HepG2 (cell line): Measurements from ENCODE around the gene RP2. TPM values are rescaled to one million over a fixed set of nuclear protein-coding genes. Genes with fewer than 3 reads are reported as not detected.

Experiments
- ARID5B ChIP-seq: IDR thresholded peaks from 2 replicates; pipeline ENCODE4 v1.4.0; 2020; ENCODE audit warnings: mild to moderate bottlenecking, missing genetic modification reagents
- CEBPB ChIP-seq: IDR thresholded peaks from 2 replicates; pipeline ENCODE4 v1.6.1; 2011; ENCODE audit warnings: low read depth, low read length, improper control_type of control experiment, borderline replicate concordance
- CEBPG ChIP-seq: IDR thresholded peaks from 2 replicates; pipeline ENCODE4 v1.6.1; 2016
- EEA1 ChIP-seq: sonication (generic); formaldehyde crosslinking; IDR thresholded peaks from 2 replicates; pipeline ENCODE4 v1.5.1; 2020; ENCODE audit warnings: mild to moderate bottlenecking, missing genetic modification reagents, borderline replicate concordance
- ESRRA ChIP-seq: sonication (generic); formaldehyde crosslinking; IDR thresholded peaks from 2 replicates; pipeline ENCODE4 v1.5.1; 2020; ENCODE audit warnings: mild to moderate bottlenecking, low read depth, missing genetic modification reagents
- MLXIP ChIP-seq: sonication (generic); formaldehyde crosslinking; IDR thresholded peaks from 2 replicates; pipeline ENCODE4 v1.9.0; 2021; ENCODE audit warnings: missing genetic modification reagents, borderline replicate concordance
- PPARG ChIP-seq: conservative IDR thresholded peaks from 2 replicates; pipeline ENCODE4 v1.6.1; 2016; ENCODE audit warnings: missing biosample characterization, missing genetic modification reagents
- SALL1 ChIP-seq: sonication (generic); formaldehyde crosslinking; IDR thresholded peaks from 2 replicates; pipeline ENCODE4 v1.8.0; 2022; ENCODE audit warnings: mild to moderate bottlenecking, missing genetic modification reagents
- SAP130 ChIP-seq: IDR thresholded peaks from 2 replicates; pipeline ENCODE4 v1.6.1; 2016; ENCODE audit warnings: low read depth
- TBX2 ChIP-seq: sonication (generic); formaldehyde crosslinking; IDR thresholded peaks from 2 replicates; pipeline ENCODE4 v1.5.0; 2020; ENCODE audit warnings: missing genetic modification reagents, mild to moderate bottlenecking, borderline replicate concordance
- TOE1 ChIP-seq: sonication (generic); formaldehyde crosslinking; IDR thresholded peaks from 2 replicates; pipeline ENCODE4 v1.4.0; 2020; ENCODE audit warnings: mild to moderate bottlenecking, missing genetic modification reagents
- TRIM24 ChIP-seq: sonication (generic); formaldehyde crosslinking; IDR thresholded peaks from 2 replicates; pipeline ENCODE4 v1.8.0; 2022; ENCODE audit warnings: mild to moderate bottlenecking, missing genetic modification reagents
- YEATS4 ChIP-seq: sonication (generic); formaldehyde crosslinking; IDR thresholded peaks from 2 replicates; pipeline ENCODE4 v1.4.0; 2020; ENCODE audit warnings: missing genetic modification reagents, borderline replicate concordance
- ZFP36L2 ChIP-seq: sonication (generic); formaldehyde crosslinking; IDR thresholded peaks from 2 replicates; pipeline ENCODE4 v1.4.0; 2020; ENCODE audit warnings: missing genetic modification reagents
- ZNF136 ChIP-seq: sonication (generic); formaldehyde crosslinking; IDR thresholded peaks from 2 replicates; pipeline ENCODE4 v1.8.1; 2022; ENCODE audit warnings: low read depth, mild to moderate bottlenecking, moderate library complexity, missing genetic modification reagents
- ZNF331 ChIP-seq: sonication (generic); formaldehyde crosslinking; IDR thresholded peaks from 2 replicates; pipeline ENCODE4 v1.4.0; 2020; ENCODE audit warnings: missing genetic modification reagents
- ZNF451 ChIP-seq: sonication (generic); formaldehyde crosslinking; IDR thresholded peaks from 2 replicates; pipeline ENCODE4 v1.5.0; 2020; ENCODE audit warnings: mild to moderate bottlenecking, missing genetic modification reagents
- ZNF781 ChIP-seq: sonication (generic); formaldehyde crosslinking; IDR thresholded peaks from 2 replicates; pipeline ENCODE4 v1.5.1; 2020; ENCODE audit warnings: borderline replicate concordance, mild to moderate bottlenecking, missing genetic modification reagents; ENCODE audit errors: not compliant biosample characterization
- ZSCAN29 ChIP-seq: sonication (generic); formaldehyde crosslinking; conservative IDR thresholded peaks from 2 replicates; pipeline ENCODE4 v1.4.0; 2020; ENCODE audit warnings: mild to moderate bottlenecking, missing genetic modification reagents
- polyA plus RNA-seq, 8 experiments: library from polyadenylated mRNA; depleted of rRNA in 3 of 8; stranded (reverse) in 7 of 8; unstranded in 1 of 8; fragments of >200 nt; fragmentation: Illumina TruSeq in 4 of 8; extraction: Trizol in 4 of 8; gene quantifications; 2 replicates each; pipeline versions ENCODE4 v1.2.1 to v1.2.3, GENCODE V29; 2011 to 2016; ENCODE audit warnings: low read depth in 4 of 8, missing spikeins in 1 of 8, mixed read lengths in 1 of 8; ENCODE audit not compliant: insufficient read depth in 1 of 8
- total RNA-seq, 5 experiments: library from RNA; depleted of rRNA; stranded (reverse); fragments of >200 nt; fragmentation: Illumina TruSeq; extraction: Trizol; gene quantifications; 2 replicates each; pipeline ENCODE4 v1.2.3, GENCODE V29; 2016; ENCODE audit warnings: low read depth in 1 of 5

Gene RP2
- total and polyA plus RNA-seq, 2 of the 13 experiments (the other 11 are each of a cell fraction or from before 2014, with no cell fraction given) = 5.0 to 9.9 TPM

DNA sequence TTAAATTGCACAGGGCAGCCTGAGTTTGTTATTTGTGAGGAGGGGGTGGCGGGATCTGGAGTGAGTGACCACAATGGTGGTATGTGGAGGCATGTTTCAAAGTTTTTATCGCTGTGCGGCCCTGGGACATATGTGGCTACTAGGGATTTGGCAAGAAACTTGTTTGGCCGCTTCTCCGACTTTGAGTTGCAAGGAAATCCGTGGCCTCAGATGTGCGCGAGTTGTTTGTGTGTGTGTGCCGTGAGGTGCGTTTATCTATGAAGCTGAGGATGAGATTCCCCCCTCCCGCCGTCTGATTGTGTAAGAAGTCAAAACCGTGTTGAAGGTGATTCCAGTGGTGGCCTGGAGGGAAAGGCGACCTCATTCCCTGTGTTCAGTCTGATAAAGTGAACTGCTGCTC is 76.8 kb downstream of the RP2 start (continued):
- TF ChIP-seq TRIM24 (CRISPR knock-in tag) (no peak), CEBPB (peak; percentile 58; the same call in 1 of the 2 replicates), EEA1 (no peak), ZNF136 (no peak), ZSCAN29 (CRISPR knock-in tag) (no peak), SALL1 (CRISPR knock-in tag) (peak; percentile 17; the same call in 1 of the 2 replicates), TOE1 (CRISPR knock-in tag) (no peak), ZFP36L2 (CRISPR knock-in tag) (no peak), ZNF331 (CRISPR knock-in tag) (no peak), ZNF451 (no peak), ARID5B (0 out of 2 replicates have a peak, but pooled peaks have one; percentile 16), PPARG (CRISPR knock-in tag) (0 out of 2 replicates have a peak, but pooled peaks have one; percentile 34), ZNF781 (CRISPR knock-in tag) (no peak), YEATS4 (CRISPR knock-in tag) (0 out of 2 replicates have a peak, but pooled peaks have one; percentile 1), ESRRA (CRISPR knock-in tag) (no peak), SAP130 (CRISPR knock-in tag) (peak; percentile 21), CEBPG (CRISPR knock-in tag) (peak; percentile 73), MLXIP (no peak), TBX2 (CRISPR knock-in tag) (0 out of 2 replicates have a peak, but pooled peaks have one; percentile 18)
